Measurements from ENCODE around the gene PRR23C.

GRCh38 chr3:139062918-139063317, 18.2 kb upstream of the PRR23C start:
- no peak for TF ChIP-seq CTCF (IDR thresholded peaks at IDR 0.05)
- TF ChIP-seq POLR2A (IDR thresholded peaks at IDR 0.05) = no peak
- no peak for TF ChIP-seq EP300 (IDR thresholded peaks at IDR 0.05)

Data from tibial nerve (tissue), 4 donors.